ENCODE measurements around the gene ACBD6.
"Not testable (repeated sequence)": the region's sequence is repeated elsewhere in the genome, so short reads cannot be mapped to it uniquely, and the experiment has no call there.

ACBD6 gene

DNA sequence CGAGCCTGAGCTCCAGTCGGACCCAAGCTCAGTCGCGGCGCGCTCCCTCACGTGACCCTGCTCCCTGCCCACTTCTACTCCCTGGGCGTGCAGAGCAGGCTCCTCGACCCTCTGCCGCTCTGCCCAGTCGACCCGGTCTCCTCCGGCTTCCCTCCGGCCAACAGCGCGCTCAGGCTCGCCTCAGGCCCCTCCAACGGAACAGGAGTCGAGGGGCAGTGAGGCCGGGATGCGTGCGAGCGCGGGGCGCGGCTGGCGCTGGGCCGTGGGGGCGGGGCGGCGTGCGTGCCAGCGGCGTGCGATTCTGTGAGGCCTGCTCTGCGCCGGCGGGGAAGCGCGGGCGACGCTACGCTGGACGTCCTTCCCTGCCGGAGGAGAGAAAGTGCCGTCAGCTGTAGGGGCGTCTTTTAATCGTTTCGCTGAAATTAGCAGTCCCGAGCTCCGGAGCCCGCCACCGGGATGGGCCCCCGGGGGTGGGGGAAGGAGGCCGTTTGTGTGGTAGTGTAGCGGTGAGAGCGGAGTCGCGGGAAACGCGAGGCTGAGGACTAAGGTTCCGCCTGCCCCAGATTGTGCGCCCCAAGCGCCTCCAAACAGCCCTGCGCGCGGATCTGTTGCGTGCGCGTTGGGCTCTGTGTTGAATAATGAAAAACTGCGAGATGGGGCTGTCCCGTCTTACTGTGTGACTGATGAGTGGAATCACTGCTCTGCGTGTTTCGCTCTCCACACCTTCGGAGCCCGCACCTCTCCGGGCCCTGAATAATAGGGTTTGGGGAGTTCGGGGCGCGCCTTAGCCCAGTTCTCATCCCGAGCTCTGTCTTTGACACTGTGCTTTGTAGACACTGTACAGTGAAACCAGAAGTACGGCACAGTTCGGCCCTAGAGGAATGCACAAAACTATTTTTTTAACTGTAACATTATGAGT is at the start of gene ACBD6:
Gene ACBD6 (minus strand): TSS at position 217 of the 919 bp plus-strand sequence. CDS start 311 bp downstream, outside the sequence.
- peak; percentile 75 for DNase-seq (ENCODE audit: low read depth, low spot score)

GRCh38 chr1:180551997-180552396 is 49.6 kb upstream of the ACBD6 start:
- DNase-seq (ENCODE audit: low read depth, low spot score), result no peak

DNA sequence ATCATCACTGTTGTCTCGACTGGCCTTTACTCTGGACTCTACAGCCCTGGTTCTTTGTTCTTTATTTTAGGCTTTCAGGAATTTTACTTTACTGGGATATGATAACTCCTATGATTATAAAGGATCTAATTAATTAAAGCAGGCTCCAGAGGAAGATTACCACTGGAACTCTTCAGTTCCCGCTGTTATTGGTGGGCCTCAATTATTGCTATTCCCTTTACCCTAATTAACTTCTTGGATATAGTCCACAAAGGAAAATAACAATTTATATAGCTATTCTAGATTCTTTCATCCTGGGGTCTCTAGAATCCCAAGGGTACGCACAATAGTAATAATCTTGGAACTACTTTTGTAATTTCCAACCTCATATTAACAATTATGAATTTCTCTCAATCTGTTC is 47.9 kb upstream of the ACBD6 start:
- no peak for DNase-seq (ENCODE audit: low read depth, low spot score)

DNA sequence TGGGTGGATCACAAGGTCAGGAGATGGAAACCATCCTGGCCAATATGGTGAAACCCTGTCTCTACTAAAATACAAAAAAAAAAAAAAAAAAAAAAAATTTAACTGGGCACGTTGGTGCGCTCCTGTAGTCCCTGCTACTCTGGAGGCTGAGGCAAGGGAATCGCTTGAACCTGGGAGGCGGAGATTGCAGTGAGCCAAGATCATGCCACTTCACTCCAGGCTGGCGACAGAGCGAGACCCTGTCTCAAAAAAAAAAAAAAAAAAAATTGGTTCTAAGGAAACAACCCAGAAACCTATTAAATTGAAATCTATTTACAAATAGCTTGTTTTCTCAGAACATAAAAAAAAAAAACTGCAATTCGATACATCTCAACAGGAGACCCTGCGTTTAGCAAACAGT is 47.4 kb upstream of the ACBD6 start:
- DNase-seq (ENCODE audit: low read depth, low spot score), result not testable (repeated sequence)

GRCh38 chr1:180548686-180549317 is 46.4 kb upstream of the ACBD6 start:
- no peak for DNase-seq (ENCODE audit: low read depth, low spot score)

DNA sequence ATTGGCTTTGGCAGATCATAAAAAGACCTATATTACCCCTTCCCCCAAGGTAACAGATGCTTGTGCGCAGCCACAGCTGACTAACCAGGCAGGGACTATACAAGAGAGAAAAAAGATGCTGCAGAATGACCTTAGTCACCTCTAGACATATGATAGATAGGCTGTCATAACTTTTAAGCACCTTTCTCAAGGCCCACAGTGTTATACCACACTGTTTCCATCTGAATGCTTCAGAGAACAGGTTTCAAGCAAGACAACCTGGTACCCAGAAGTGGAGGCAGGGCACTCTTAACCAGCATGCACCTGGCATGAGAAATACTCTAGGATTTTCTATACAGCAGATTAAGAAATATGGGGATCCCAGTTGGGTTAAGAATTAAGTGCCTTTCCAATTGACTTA is 43.6 kb upstream of the ACBD6 start:
- DNase-seq (ENCODE audit: low read depth, low spot score), result no peak

DNA sequence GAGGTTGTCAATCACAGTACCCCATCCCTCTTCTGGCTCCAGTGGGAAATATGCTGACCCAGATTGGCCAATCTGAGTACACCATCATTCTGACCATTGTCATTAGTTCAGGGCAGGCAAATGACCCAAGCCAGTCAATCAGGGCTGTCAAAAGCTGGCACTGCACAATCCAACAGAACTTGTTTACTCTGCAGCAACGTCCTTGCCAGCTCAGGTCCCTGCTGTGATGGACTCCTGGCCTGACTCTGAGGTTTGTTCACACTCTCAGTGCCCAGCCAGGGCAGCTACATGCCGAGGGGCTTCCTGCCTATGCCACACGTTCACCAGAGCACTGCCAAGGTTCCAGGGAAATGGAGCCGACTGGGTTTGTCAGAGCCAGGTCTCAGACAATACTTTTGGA is 41.7 kb upstream of the ACBD6 start:
- no peak for DNase-seq (ENCODE audit: low read depth, low spot score)

DNA sequence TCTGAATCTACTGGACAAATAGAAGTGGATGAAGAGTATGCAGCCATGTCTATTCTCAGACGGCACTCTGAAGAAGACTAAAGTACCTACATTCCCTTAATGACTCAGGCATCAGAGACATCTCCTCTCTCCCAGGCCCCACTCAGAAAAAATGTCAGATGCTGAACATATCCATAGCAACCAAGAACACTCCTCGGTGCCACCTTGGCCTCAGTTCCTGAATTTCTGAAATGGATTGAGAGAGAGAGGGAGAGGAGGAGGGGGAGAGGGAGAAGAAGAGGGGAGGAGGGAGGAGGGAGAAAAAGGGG is 40.4 kb upstream of the ACBD6 start:
- DNase-seq (ENCODE audit: low read depth, low spot score), result no peak

GRCh38 chr1:180542113-180542837 is 39.9 kb upstream of the ACBD6 start:
- DNase-seq (ENCODE audit: low read depth, low spot score), result no peak

DNA sequence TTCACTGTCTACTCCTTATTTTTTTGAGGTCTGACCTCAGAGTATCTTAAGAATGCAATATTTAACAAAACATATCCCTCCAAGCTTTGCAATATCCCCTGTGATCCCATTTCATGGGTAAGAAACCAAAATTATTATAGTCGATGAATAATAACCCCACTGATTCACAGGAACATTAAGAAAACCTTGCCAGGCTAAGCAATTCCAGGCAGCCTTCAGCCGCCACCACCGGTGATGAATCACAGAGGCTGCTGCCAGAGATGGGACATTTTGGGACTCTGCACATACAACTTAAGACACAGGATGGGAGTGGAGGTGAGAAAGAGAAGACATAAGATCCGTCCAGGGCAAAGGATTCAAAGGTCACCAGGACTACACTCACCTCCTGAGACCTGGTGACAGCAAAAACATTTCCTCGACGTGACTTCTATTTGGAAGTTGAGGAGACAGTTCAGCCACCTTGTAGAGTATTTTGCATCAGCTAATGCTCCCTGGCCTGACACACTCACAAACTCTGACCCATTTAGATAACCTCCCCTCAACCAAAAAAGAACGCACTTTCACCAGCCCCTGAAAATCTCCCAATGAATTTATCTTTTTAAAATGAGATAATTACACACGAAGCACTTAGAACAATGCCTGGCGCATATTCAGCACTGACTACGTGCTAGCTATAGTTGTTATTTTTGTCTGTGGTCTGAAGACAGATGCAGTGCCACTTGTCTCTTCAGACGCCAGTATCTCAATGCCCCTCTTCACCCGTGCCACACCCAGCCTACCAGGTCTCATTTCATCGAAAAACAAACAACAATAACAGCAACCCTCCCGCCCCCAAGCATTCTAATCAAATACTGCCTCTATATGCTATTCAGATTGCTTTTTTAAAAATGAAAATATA is 38.6 kb upstream of the ACBD6 start:
- DNase-seq (ENCODE audit: low read depth, low spot score), result no peak

DNA sequence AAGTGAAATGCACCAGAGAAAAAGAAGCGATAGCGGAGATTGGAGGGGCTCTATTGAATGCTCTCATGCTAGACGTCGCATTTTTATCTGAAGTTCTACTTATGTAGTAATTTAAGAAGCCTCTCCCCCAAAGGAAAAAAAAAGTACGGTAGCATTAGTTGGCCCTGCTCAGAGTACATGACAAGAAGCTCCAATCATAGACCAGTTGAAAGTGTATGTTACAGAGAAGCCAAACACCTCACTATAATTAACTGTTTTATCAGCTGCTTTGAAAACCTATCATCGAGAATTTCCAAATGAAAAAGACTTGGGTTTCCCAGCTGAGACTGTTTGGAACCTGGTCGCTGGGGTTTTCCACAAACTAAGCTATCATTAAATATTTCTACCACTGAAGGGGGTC is 36.8 kb upstream of the ACBD6 start:
- no peak for DNase-seq (ENCODE audit: low read depth, low spot score)

- DNase-seq (ENCODE audit: low read depth, low spot score), result no peak
These were observed 34.5 kb upstream of the ACBD6 start for GRCh38 chr1:180536821-180537372.

DNA sequence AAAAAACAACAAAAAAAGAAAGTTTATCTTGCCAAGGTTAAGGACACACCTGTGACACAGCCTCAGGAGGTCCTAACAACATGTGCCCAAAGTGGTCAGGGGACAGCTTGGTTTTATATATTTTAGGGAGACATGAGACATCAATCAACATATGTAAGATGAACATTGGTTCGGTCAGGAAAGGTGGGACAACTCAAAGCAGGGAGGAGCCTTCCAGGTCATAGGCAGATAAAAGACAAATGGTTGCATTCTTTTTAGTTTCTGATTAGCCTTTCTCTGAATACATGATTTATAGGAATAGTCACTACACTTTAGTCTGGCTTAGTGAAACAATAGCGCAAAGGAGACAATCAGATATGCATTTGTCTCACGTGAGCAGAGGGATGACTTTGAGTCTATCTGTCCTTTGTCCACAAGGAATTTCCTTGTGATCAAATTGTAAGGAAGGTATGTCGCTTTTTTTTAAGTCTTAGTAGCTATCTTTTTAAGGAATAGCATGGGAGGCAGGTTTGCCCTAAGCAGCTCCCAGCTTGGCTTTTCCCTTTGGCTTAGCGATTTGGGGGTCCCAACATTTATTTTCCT is 33.1 kb upstream of the ACBD6 start:
- no peak for DNase-seq (ENCODE audit: low read depth, low spot score)

DNA sequence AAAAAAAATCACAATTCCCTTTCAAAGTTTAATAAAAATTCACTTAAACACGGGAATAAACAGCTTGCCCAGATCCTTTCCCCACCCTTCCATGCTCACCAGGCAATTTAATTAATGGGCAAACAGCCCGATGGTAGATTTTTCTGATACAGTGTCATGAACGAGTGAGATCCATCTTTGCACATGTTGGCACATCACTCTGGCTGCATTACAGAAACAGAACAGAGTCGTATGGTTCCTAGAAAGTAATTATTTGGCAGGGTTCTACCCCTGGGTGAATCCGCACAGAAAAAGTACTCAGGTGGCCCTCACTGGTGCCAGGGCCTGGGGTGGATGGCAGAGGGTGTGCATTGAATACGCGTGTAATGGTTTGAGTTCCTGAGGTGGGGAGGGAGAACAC is 31.8 kb upstream of the ACBD6 start:
- no peak for DNase-seq (ENCODE audit: low read depth, low spot score)

GRCh38 chr1:180533266-180533987 is 31.1 kb upstream of the ACBD6 start:
- DNase-seq (ENCODE audit: low read depth, low spot score), result peak; percentile 24

GRCh38 chr1:180532854-180533253 is 30.5 kb upstream of the ACBD6 start:
- no peak for DNase-seq (ENCODE audit: low read depth, low spot score)

DNA sequence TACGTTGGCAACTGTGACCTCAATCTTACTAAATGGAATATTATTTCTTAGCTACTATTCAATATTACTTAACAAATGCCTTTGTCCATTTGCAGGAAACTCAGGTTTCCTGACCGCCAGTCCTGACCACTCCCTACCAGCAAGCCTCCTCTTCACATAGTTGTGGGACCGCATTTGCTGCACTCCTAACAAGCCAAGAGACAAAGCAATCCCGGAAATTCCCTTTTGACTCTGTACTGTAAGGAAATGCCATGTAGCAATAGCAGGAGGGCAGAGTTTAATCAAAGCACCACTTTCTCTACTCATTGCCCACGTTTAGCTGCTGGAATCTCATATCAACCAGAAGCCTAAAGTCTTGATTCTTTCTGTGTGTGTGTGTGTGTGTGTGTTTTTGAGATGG is 28.1 kb upstream of the ACBD6 start:
- no peak for DNase-seq (ENCODE audit: low read depth, low spot score)

DNA sequence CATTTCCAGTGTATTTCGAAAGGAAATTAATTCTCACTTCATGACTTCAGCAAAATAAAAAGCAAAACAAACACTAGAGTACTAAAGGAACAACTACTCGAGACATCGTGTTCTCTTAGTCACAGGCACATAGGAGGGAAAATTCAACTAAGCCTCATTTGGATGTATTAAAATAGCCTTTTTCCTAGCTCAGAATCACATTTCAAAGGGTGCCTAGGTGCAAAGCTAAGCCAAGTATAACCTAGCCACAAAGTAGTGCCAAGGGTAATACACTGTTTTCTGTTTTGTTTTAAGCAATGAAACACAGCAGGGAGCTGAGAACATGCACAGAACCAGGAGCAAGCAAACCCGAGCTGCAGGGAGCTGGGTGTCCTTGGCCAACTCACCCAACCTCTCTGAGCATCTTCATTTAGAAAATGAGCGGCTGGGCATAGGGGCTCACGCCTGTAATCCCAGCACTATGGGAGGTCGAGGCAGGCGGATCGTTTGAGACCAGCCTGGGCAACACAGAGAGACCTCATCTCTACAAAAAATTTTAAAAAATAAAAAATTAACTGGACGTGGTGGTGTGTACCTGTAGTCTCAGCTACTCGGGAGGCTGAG is 26.6 kb upstream of the ACBD6 start:
- no peak for DNase-seq (ENCODE audit: low read depth, low spot score)

- DNase-seq (ENCODE audit: low read depth, low spot score), result no peak
These were observed 24.8 kb upstream of the ACBD6 start for GRCh38 chr1:180527101-180527669.

DNA sequence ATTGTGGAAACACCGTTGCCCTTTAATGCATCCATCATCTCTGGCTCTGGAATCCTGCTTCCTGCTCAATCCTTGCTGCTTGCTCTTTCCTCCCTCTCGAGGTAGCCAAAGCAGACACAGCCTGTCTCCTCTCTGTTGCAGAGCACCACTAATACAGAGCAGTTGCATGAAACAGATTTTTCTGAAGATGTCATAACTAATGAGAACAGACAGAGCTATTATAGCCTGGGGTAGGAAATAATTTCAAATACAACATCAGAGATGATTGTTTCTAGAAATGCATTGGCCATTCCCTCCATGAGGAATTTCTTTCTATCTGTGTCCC is 23.3 kb upstream of the ACBD6 start:
- no peak for DNase-seq (ENCODE audit: low read depth, low spot score)
